K562 (cell line): Measurements from ENCODE around the gene AK4. TPM values are rescaled to one million over a fixed set of nuclear protein-coding genes. Genes with fewer than 3 reads are reported as not detected.

ENCODE experiments used
- BRCA1 ChIP-seq, 2 experiments: fragments of 450-650 bp in 1 of 2; sonication (generic) in 1 of 2; formaldehyde crosslinking in 1 of 2; IDR thresholded peaks; 2 replicates each; pipeline versions ENCODE4 v1.5.0 to v1.6.1; 2017 to 2020; ENCODE audit warnings: mild to moderate bottlenecking in 1 of 2, missing genetic modification reagents in 1 of 2
- CBX5 ChIP-seq: IDR thresholded peaks from 2 replicates; pipeline ENCODE4 v1.6.1; 2014; ENCODE audit warnings: low read depth, borderline replicate concordance
- CHD1 ChIP-seq: fragments of 200-600 bp; sonication (generic); IDR thresholded peaks from one replicate; pipeline ENCODE4 v1.6.1; 2012; ENCODE audit warnings: mild to moderate bottlenecking, moderate library complexity, low read length, inconsistent platforms
- CREBBP ChIP-seq: IDR thresholded peaks from one replicate; pipeline ENCODE4 v1.6.1; 2012; ENCODE audit warnings: low read depth, mild to moderate bottlenecking, control low read depth, inconsistent platforms, low read length
- DACH1 ChIP-seq: fragments of 450-650 bp; IDR thresholded peaks from 2 replicates; pipeline ENCODE4 v1.6.1; 2018; ENCODE audit not compliant: partially characterized antibody
- DLX4 ChIP-seq: fragments of 250-450 bp; sonication (Bioruptor Pico); IDR thresholded peaks from 2 replicates; pipeline ENCODE4 v1.6.1; 2021; ENCODE audit warnings: mild to moderate bottlenecking
- ESRRA ChIP-seq: fragments of 450-650 bp; IDR thresholded peaks from 2 replicates; pipeline ENCODE4 v1.6.1; 2014; ENCODE audit warnings: low read depth, mild to moderate bottlenecking, moderate library complexity, borderline replicate concordance
- HNRNPLL ChIP-seq: fragments of 200-400 bp; formaldehyde crosslinking; IDR thresholded peaks from 2 replicates; pipeline ENCODE4 v1.6.1; 2017; ENCODE audit warnings: low read length, low read depth, mild to moderate bottlenecking; ENCODE audit not compliant: poor library complexity, severe bottlenecking
- HOMEZ ChIP-seq: fragments of 250-450 bp; sonication (Bioruptor Pico); IDR thresholded peaks from 2 replicates; pipeline ENCODE4 v1.4.0; 2020; ENCODE audit warnings: mild to moderate bottlenecking, moderate library complexity
- IRF9 ChIP-seq: fragments of 450-650 bp; IDR thresholded peaks from 2 replicates; pipeline ENCODE4 v1.6.1; 2016; ENCODE audit warnings: missing biosample characterization, missing genetic modification characterization
- JUND ChIP-seq, 2 experiments: IDR thresholded peaks; 2 replicates in 1 of 2; 3 replicates in 1 of 2; pipeline ENCODE4 v1.6.1; 2011; ENCODE audit warnings: borderline replicate concordance in 2 of 2, low read depth in 2 of 2, low read length in 2 of 2, improper control_type of control experiment in 1 of 2, missing biosample characterization in 1 of 2, missing genetic modification characterization in 1 of 2, missing genetic modification reagents in 1 of 2
- KLF16 ChIP-seq: IDR thresholded peaks from 2 replicates; pipeline ENCODE4 v1.6.1; 2016; ENCODE audit warnings: antibody characterized with exemption
- MECOM ChIP-seq: fragments of 250-450 bp; sonication (Bioruptor Pico); IDR thresholded peaks from 2 replicates; pipeline ENCODE4 v1.8.0; 2022; ENCODE audit warnings: inconsistent platforms
- MTA2 ChIP-seq: fragments of 450-650 bp; IDR thresholded peaks from 2 replicates; pipeline ENCODE4 v1.6.1; 2016; ENCODE audit warnings: low read depth
- RBFOX2 ChIP-seq: fragments of 200-400 bp; formaldehyde crosslinking; IDR thresholded peaks from 2 replicates; pipeline ENCODE4 v1.6.1; 2017; ENCODE audit warnings: low read depth, mild to moderate bottlenecking, low read length, moderate library complexity
- SMARCC2 ChIP-seq: fragments of 450-650 bp; IDR thresholded peaks from 2 replicates; pipeline ENCODE4 v1.6.1; 2017; ENCODE audit warnings: antibody characterized with exemption, moderate library complexity, mild to moderate bottlenecking, low read depth
- TBL1XR1 ChIP-seq, 2 experiments: IDR thresholded peaks; 2 replicates each; pipeline ENCODE4 v1.6.1; 2012; ENCODE audit warnings: improper control_type of control experiment in 2 of 2, low read length in 2 of 2, mild to moderate bottlenecking in 1 of 2
- ZNF146 ChIP-seq: IDR thresholded peaks from one replicate; pipeline ENCODE4 v1.6.1; 2018; ENCODE audit warnings: missing compliant biosample characterization; ENCODE audit not compliant: unreplicated experiment
- polyA plus RNA-seq, 8 experiments: library from polyadenylated mRNA; depleted of rRNA in 4 of 8; stranded (reverse) in 5 of 8; unstranded in 3 of 8; fragments of >200 nt; fragmentation: Nextera tagmentation in 2 of 8; fragmentation: Illumina TruSeq in 1 of 8; extraction: Ambion mirVana in 2 of 8; extraction: Trizol in 1 of 8; gene quantifications; 2 replicates each; pipeline versions ENCODE4 v1.2.1 to v1.2.3, GENCODE V29; 2011 to 2014; ENCODE audit warnings: inconsistent platforms in 1 of 8, missing spikeins in 1 of 8
- total RNA-seq, 7 experiments: library from RNA; depleted of rRNA in 6 of 7; stranded (reverse); fragments of >200 nt in 6 of 7; fragmentation: Illumina TruSeq in 2 of 7; extraction: Trizol in 2 of 7; gene quantifications; 2 replicates each; pipeline versions ENCODE4 v1.2.1 to v1.2.3, GENCODE V29; 2011 to 2021; ENCODE audit warnings: low replicate concordance in 1 of 7

The AK4 gene
- total and polyA plus RNA-seq, 9 of the 15 experiments (the other 6 are each of a cell fraction or from before 2014, with no cell fraction given): 10.4 to 96.6 (median 21.5) TPM

GRCh38 chr1:65279070-65279779 lies 131.2 kb downstream of the AK4 start (continued):
- TF ChIP-seq DLX4: no peak
- no peak for TF ChIP-seq BRCA1 (IDR thresholded peaks at IDR 0.05)
- TF ChIP-seq BRCA1 (CRISPR knock-in tag; IDR thresholded peaks at IDR 0.05): no peak
- no peak for TF ChIP-seq IRF9 (tag)
- no peak for TF ChIP-seq CHD1
- no peak for TF ChIP-seq RBFOX2
- no peak for TF ChIP-seq ZNF146 (CRISPR knock-in tag)
- TF ChIP-seq TBL1XR1 (IDR thresholded peaks at IDR 0.05; ENCODE audit: low read length in 2 of 2): 0 out of 4 replicates have a peak, but pooled peaks of 1 of the 2 experiments have one; percentile 42
- TF ChIP-seq HOMEZ (CRISPR knock-in tag): no peak
- 0 out of 2 replicates have a peak, but pooled peaks have one; percentile 2 for TF ChIP-seq JUND (IDR thresholded peaks at IDR 0.05; ENCODE audit: borderline replicate concordance, low read depth, low read length)
- TF ChIP-seq JUND (tag; IDR thresholded peaks at IDR 0.05; ENCODE audit: borderline replicate concordance, low read depth, low read length): no peak
- TF ChIP-seq HNRNPLL: no peak
- no peak for TF ChIP-seq CREBBP
- TF ChIP-seq DACH1: peak; percentile 31
- no peak for TF ChIP-seq ESRRA
- no peak for TF ChIP-seq CBX5
- no peak for TF ChIP-seq MECOM (CRISPR knock-in tag)
- TF ChIP-seq SMARCC2: no peak
- peak; percentile 34; the same call in 1 of the 2 replicates for TF ChIP-seq KLF16
- TF ChIP-seq MTA2: peak; percentile 51; the same call in 1 of the 2 replicates
